Activated T-helper 1 cell treated with Interleukin-2 at 50 U/mL for 16 hours (primary cell): ENCODE results near the gene TTYH3.

ENCODE experiments used
- DNase-seq: peaks from one replicate; pipeline ENCODE4 v3.0.0-alpha.2; 2020; ENCODE audit warnings: low read depth

TTYH3 gene

DNA sequence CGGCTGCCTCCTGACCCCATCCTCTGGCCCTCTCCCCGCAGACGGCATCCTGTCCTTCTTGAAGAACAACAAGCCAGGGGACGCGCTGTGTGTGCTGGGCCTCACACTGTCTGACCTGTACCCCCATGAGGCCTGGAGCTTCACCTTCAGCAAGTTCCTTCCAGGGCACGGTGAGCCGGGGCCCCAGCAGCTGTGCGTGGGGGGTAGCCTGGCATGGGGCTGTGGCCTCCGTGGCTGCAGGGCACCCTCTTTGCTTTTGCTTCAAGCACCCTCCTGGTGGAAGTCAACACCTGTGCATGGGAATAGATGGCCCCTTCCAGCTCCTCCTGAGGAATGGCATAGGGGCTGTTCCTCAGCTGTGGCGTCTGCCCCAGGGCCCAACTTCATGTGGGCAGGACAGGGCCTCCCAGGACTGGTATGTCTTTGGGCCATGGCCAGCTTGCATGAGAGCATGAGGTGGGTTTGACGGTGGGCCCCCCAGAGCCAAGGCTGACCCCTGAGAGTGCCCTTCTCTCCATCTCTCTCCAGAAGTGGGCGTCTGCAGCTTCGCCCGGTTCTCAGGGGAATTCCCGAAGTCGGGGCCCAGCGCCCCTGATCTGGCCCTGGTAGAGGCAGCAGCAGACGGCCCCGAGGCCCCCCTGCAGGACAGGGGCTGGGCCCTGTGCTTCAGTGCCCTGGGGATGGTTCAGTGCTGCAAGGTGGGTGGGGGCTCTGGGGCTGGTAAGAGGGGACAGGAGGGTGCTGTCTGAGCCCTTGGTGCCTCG is 76.9 kb downstream of the TTYH3 start:
- no peak for DNase-seq

- peak; percentile 66 for DNase-seq
Measured at GRCh38 chr7:2709553-2710285, 77.9 kb downstream of the TTYH3 start.

GRCh38 chr7:2710286-2710655 is 78.5 kb downstream of the TTYH3 start:
- no peak for DNase-seq

GRCh38 chr7:2710901-2711551 is 79.2 kb downstream of the TTYH3 start:
- DNase-seq: no peak

GRCh38 chr7:2711895-2712675 is 80.3 kb downstream of the TTYH3 start:
- DNase-seq: no peak

- no peak for DNase-seq
Measured at GRCh38 chr7:2713370-2713769, 81.6 kb downstream of the TTYH3 start.

- DNase-seq: no peak
Measured at GRCh38 chr7:2713978-2714377, 82.2 kb downstream of the TTYH3 start.
